Endometrial microvascular endothelial cells (primary cell): ENCODE data around the gene GET3. TPM values are rescaled to one million over a fixed set of nuclear protein-coding genes. Genes with fewer than 3 reads are reported as not detected.
"Not testable (repeated sequence)": the region's sequence is repeated elsewhere in the genome, so short reads cannot be mapped to it uniquely, and the experiment has no call there.

Experiments
- in situ Hi-C: cut with HindIII; loops from 2 replicates; pipeline ENCODE4 v1.10.0; 2017; ENCODE audit warnings: low sequenced_read_pairs, low pct_unique_long_range_greater_than_20kb; ENCODE audit errors: inconsistent ontology term
- total RNA-seq: library from RNA; depleted of rRNA; stranded (reverse); fragments of >200 nt; gene quantifications from one replicate; pipeline ENCODE4 v1.2.3, GENCODE V29; 2015; ENCODE audit errors: inconsistent ontology term

GET3 gene
- total RNA-seq, result 131 TPM

- in situ Hi-C loops, result no loop called here
Observed at GRCh38 chr19:12736995-12737834, at the start of gene GET3. GET3 (plus strand) TSS chr19:12737497; CDS start chr19:12737506, 9 bp downstream.

DNA sequence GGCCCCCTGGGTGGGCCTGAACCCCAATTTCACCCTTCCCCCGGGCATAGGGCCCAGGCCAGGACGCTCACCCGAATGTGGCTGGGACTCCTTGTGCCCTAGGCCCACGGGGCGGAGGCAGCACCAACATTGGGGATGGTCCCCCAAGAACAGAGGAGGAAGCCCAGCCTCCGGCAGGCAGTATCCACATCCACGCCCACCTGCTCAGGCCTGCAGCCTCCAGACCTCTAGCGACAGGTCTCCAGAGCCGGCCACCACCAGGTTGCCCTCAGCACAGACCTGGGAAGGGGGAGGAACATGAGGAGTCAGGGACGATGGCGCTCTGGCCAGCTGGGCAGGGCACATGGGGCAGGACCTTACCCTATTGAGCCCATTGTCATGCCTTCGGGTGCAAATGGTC, 48.3 kb upstream of the GET3 start:
- in situ Hi-C loops, result no loop called here

- in situ Hi-C loops, result no loop called here
Observed at GRCh38 chr19:12689581-12690216, 47.6 kb upstream of the GET3 start.

- in situ Hi-C loops, result no loop called here
Observed at GRCh38 chr19:12692960-12693359, 44.3 kb upstream of the GET3 start.

GRCh38 chr19:12694641-12695040, 42.7 kb upstream of the GET3 start:
- in situ Hi-C loops, result no loop called here

DNA sequence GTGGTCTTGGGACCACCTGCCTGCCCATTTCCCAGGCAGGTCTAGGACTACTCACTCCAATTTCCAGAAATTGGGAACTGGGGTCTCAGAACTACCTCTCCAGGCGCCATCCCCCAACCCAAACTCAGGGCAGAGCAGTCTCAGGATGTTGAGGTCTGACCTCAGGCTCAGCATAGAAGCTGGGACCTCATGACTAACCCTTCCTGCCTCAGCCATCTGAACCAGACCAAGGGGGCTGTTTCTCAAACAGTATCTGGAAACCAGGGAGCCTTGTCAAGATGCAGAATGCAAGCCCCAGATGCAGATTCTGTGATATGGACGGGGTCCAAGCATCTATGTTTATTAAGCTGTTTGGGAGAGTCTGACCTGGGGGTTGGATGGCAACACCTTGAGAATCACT, 42.2 kb upstream of the GET3 start:
- in situ Hi-C loops, result no loop called here

- in situ Hi-C loops, result no loop called here
Observed at GRCh38 chr19:12695514-12695913, 41.8 kb upstream of the GET3 start.

DNA sequence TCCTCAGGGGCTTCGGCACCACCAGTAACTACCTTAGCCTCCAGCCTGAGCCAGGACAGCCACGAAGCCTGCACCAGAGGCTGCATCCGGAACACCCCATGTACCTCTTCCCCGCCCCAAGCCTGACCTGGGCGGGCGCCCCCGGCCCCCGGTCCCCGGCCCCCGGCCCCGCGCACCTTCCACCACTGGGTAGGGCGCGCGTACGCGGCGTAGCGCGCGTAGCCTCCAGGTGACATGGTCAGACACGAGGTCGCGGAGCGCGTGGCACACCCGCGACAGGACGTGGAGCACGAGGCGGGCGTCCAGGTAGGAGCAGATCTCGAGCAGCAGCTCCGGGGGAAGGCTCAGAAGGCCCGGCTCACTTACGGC, 41.3 kb upstream of the GET3 start:
- in situ Hi-C loops, result no loop called here

- in situ Hi-C loops, result no loop called here
Observed at GRCh38 chr19:12696366-12697335, 40.6 kb upstream of the GET3 start, which contains the start of gene FBXW9. FBXW9 (minus strand) TSS chr19:12696631; CDS start chr19:12696581, 50 bp downstream.

- in situ Hi-C loops, result not testable (repeated sequence)
Observed at GRCh38 chr19:12697425-12697824, 39.9 kb upstream of the GET3 start.

DNA sequence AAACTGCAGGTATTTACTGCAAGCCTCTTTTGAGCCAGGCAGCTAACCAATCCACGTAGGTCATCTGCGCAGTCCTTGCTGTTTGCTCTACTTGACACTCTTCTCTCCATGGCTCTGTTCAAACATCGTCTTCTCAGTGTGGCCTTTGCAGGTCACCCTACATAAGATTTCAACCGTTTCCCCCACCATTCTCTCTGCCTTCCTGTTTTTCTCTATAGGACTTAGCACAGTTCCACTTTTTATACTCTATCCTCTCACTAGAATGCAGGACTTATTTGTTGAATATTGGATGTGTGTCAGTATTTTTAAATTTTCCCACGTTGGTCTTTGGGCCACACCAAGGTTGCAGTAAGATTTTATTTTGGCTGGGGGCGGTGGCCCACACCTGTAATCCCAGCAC, 39.2 kb upstream of the GET3 start:
- in situ Hi-C loops, result no loop called here

GRCh38 chr19:12701596-12702282, 35.6 kb upstream of the GET3 start:
- in situ Hi-C loops, result no loop called here

GRCh38 chr19:12703046-12703445, 34.3 kb upstream of the GET3 start:
- in situ Hi-C loops, result no loop called here

DNA sequence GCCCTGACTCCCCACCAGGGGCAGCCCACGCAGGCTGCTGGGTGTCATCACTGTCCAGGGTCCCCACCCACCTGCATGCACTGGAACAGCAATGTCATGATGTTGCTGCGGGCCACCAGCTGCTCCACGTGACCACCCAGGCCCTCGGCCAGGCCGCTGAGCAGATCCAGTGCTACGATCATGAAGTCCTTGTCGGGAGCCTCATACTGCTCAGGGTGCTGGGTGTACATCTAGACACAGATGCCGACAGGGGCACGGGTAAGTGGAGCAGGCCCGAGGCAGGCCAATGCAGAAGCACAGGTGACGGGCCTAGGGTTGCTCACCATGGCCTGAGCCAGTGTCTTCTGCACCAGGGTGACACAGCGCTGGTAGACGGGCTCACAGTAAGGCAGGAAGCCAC, 32.1 kb upstream of the GET3 start:
- in situ Hi-C loops, result no loop called here

- in situ Hi-C loops, result no loop called here
Observed at GRCh38 chr19:12705654-12706331, 31.5 kb upstream of the GET3 start.

DNA sequence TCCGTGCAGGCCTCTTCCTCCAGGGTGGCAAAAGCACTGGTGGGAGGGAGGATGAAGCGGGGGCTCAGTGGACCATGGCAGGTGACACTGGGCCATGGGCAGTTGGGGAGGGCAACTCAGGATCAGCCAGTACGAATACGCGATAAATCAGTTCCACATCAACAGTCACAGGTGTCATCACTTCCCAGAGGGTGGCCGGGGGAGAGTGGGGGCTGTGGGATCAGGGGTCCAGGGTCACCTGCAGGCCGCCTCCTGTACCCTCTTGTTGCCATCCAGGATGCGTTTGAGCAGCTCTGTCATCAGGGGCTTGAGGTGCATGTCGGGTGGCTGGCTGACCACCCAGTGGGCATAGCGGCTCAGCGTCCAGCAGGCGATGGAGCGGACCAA, 31.0 kb upstream of the GET3 start:
- in situ Hi-C loops, result no loop called here

- in situ Hi-C loops, result no loop called here
Observed at GRCh38 chr19:12708641-12709040, 28.7 kb upstream of the GET3 start.

- in situ Hi-C loops, result no loop called here
Observed at GRCh38 chr19:12711187-12711586, 26.1 kb upstream of the GET3 start.
